Thyroid gland (tissue), 4 donors: Measurements from ENCODE around the gene SLC43A3.

ENCODE experiments used
- POLR2A ChIP-seq, 2 donors: fragments of 450-650 bp; IDR thresholded peaks; one replicate each; pipeline ENCODE4 v1.6.1; 2017; ENCODE audit warnings: antibody characterized with exemption in 2 of 2, mild to moderate bottlenecking in 2 of 2, moderate library complexity in 1 of 2
- TF ChIP-seq, protein P1 (sequence below), 6 experiments: fragments of 200-600 bp in 3 of 6; fragments of 450-650 bp in 3 of 6; sonication (generic) in 3 of 6; IDR thresholded peaks; one replicate each; pipeline ENCODE4 v1.5.1; 2016 to 2019; ENCODE audit warnings: antibody characterized with exemption in 6 of 6, mild to moderate bottlenecking in 2 of 6, inconsistent platforms in 1 of 6, moderate library complexity in 1 of 6

DNA sequence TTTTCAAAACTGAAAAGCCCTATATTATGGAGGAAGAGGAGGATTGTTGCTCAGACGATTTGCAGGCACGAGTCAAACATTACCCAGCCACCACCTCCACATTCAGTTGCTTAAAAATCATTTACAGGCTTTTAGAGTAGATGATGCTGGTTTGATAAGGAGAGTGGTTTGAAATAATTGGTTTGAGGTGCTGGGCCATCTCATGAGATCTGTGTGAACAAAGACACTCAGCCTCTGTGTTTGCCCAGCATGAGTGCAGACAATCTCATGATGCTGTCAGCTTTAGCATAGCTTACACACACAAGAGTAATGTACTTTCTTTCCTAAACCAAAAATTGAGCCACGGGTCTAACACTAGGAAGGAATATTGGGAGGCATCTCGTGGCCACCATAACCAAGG lies 4.3 kb downstream of the SLC43A3 start:
- no peak for TF ChIP-seq POLR2A (IDR thresholded peaks at IDR 0.05)
- TF ChIP-seq, protein P1, sequence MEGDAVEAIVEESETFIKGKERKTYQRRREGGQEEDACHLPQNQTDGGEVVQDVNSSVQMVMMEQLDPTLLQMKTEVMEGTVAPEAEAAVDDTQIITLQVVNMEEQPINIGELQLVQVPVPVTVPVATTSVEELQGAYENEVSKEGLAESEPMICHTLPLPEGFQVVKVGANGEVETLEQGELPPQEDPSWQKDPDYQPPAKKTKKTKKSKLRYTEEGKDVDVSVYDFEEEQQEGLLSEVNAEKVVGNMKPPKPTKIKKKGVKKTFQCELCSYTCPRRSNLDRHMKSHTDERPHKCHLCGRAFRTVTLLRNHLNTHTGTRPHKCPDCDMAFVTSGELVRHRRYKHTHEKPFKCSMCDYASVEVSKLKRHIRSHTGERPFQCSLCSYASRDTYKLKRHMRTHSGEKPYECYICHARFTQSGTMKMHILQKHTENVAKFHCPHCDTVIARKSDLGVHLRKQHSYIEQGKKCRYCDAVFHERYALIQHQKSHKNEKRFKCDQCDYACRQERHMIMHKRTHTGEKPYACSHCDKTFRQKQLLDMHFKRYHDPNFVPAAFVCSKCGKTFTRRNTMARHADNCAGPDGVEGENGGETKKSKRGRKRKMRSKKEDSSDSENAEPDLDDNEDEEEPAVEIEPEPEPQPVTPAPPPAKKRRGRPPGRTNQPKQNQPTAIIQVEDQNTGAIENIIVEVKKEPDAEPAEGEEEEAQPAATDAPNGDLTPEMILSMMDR (IDR thresholded peaks at IDR 0.05): no peak
